HEK293T (cell line): ENCODE measurements around the gene KCNJ10.

Experiments
- ARNT ChIP-seq: fragments of 450-650 bp; IDR thresholded peaks from 2 replicates; pipeline ENCODE4 v1.6.1; 2017; ENCODE audit warnings: mild to moderate bottlenecking
- BHLHE40 ChIP-seq: fragments of 450-650 bp; IDR thresholded peaks from 2 replicates; pipeline ENCODE4 v1.6.1; 2016; ENCODE audit warnings: mild to moderate bottlenecking, moderate library complexity, borderline replicate concordance
- ELF4 ChIP-seq: fragments of 450-650 bp; IDR thresholded peaks from 2 replicates; pipeline ENCODE4 v1.6.1; 2017; ENCODE audit warnings: antibody characterized with exemption
- FOXA1 ChIP-seq: fragments of 450-650 bp; IDR thresholded peaks from 2 replicates; pipeline ENCODE4 v1.6.1; 2016; ENCODE audit warnings: mild to moderate bottlenecking
- FOXK2 ChIP-seq: fragments of 450-650 bp; IDR thresholded peaks from 2 replicates; pipeline ENCODE4 v1.6.1; 2016; ENCODE audit warnings: mild to moderate bottlenecking
- FOXM1 ChIP-seq: fragments of 450-650 bp; IDR thresholded peaks from 2 replicates; pipeline ENCODE4 v1.6.1; 2017; ENCODE audit warnings: mild to moderate bottlenecking, borderline replicate concordance
- L3MBTL2 ChIP-seq: fragments of 450-650 bp; conservative IDR thresholded peaks from 2 replicates; pipeline ENCODE4 v1.6.1; 2016; ENCODE audit warnings: mild to moderate bottlenecking
- LEF1 ChIP-seq: fragments of 450-650 bp; IDR thresholded peaks from 2 replicates; pipeline ENCODE4 v1.6.1; 2017; ENCODE audit warnings: mild to moderate bottlenecking, borderline replicate concordance
- NFRKB ChIP-seq: fragments of 450-650 bp; IDR thresholded peaks from 2 replicates; pipeline ENCODE4 v1.6.1; 2016; ENCODE audit warnings: mild to moderate bottlenecking, moderate library complexity
- SP1 ChIP-seq: fragments of 450-650 bp; IDR thresholded peaks from 2 replicates; pipeline ENCODE4 v1.6.1; 2017
- SUZ12 ChIP-seq: fragments of 450-650 bp; IDR thresholded peaks from 2 replicates; pipeline ENCODE4 v1.6.1; 2016; ENCODE audit warnings: mild to moderate bottlenecking
- TARDBP ChIP-seq: fragments of 450-650 bp; IDR thresholded peaks from 2 replicates; pipeline ENCODE4 v1.6.1; 2016
- TF ChIP-seq, protein P1 (sequence below): fragments of 450-650 bp; IDR thresholded peaks from 2 replicates; pipeline ENCODE4 v1.6.1; 2016

DNA sequence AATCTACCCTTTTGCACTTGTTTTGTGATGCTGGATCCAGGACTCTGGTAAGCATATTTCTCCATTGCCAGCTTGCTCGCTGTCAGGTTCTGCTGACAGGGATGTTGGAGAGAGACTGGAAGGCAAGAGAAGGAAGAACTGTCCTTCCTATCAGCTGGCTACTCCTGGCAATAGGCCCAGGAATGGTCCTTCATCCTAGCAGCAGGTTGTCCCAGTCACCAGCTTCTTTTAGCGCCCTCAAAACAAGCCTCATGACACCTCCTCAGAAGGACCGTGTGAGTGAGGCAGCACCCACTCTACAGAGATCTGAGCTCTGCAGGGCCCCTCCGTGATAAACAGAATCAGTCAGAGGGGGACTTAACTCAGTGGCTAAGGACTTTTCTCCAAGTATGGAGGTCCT lies 82.8 kb downstream of the KCNJ10 start:
- TF ChIP-seq, protein P1, sequence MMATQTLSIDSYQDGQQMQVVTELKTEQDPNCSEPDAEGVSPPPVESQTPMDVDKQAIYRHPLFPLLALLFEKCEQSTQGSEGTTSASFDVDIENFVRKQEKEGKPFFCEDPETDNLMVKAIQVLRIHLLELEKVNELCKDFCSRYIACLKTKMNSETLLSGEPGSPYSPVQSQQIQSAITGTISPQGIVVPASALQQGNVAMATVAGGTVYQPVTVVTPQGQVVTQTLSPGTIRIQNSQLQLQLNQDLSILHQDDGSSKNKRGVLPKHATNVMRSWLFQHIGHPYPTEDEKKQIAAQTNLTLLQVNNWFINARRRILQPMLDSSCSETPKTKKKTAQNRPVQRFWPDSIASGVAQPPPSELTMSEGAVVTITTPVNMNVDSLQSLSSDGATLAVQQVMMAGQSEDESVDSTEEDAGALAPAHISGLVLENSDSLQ = no peak
- TF ChIP-seq ELF4 (no peak), SUZ12 (no peak), TARDBP (no peak), SP1 (no peak), L3MBTL2 (no peak), ARNT (no peak), FOXM1 (no peak), FOXK2 (no peak), BHLHE40 (no peak), NFRKB (no peak), LEF1 (no peak), FOXA1 (no peak)
